Stimulated activated CD4-positive, alpha-beta T cell treated with anti-CD3 and anti-CD28 coated beads, Interleukin-1b, Interleukin-23, amount 100 ng/mL, for 4 hours (primary cell): ENCODE measurements around the gene CRP.
"Not testable (repeated sequence)": the region's sequence is repeated elsewhere in the genome, so short reads cannot be mapped to it uniquely, and the experiment has no call there.

Experiments used
- DNase-seq, 2 donors: peaks; one replicate each; pipeline ENCODE4 v3.0.0-alpha.2; 2020; ENCODE audit warnings: low read depth in 2 of 2

Gene CRP

GRCh38 chr1:159699653-159700052 lies 14.7 kb downstream of the CRP start:
- no peak for DNase-seq

- no peak for DNase-seq
Measured at GRCh38 chr1:159699246-159699645, 15.1 kb downstream of the CRP start.

DNA sequence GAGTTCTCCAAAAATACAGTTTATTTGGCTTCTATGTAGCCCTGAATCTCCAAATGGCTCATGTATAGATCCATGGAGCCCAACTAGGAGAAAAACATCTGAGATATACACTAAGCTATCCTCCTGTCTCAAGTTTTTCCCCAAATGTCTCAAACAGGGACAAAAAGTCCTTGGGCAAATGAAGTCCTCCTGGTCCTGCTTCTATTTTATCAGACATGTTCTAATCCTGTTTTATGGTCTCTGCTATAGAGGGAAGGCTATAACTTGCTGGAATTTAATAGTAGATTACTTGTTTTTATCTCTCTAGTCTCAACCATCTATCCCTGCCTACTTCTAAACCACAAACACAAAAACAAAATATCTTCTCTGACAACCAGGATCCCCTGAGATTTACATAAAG lies 26.9 kb downstream of the CRP start:
- no peak for DNase-seq

DNA sequence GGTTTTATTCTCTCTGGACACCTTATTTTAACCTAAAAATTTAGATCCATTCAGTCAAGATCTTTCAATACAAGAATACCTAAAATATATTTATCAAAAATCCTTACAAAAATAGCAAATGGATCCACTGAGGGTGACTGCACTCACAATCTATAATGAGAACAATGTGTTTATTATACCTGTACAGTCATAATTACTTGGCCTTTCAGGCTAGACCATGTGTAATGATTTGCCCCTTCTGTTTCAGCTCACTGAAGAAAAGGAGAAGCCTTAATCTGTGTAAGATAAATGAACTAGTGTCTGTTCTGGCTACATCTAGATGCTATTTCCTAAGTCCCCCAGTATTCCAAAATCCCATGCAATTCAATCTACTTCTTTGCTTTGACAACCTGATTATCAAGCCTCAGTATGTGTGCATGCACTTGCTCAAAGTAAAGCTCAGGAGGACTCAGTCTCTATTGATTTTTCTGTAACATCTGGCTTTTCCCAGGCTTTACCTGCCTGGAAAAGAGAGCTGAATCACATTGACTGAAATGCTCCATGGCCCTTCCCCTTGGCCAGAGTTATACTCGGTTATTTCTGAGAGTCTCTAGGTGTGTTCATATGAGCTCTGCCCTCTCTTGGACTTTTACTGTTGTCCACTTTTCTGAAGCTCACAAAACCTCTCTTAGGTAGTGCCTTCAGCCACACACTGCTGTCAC lies 27.6 kb downstream of the CRP start:
- DNase-seq: no peak

GRCh38 chr1:159678939-159679338 lies 35.5 kb downstream of the CRP start:
- no peak for DNase-seq

- DNase-seq: no peak
Measured at GRCh38 chr1:159675046-159675445, 39.3 kb downstream of the CRP start.

GRCh38 chr1:159672390-159672789 lies 42.0 kb downstream of the CRP start:
- not testable (repeated sequence) for DNase-seq

- no peak for DNase-seq
Measured at GRCh38 chr1:159669338-159669737, 45.1 kb downstream of the CRP start.

- DNase-seq: no peak
Measured at GRCh38 chr1:159668739-159669138, 45.6 kb downstream of the CRP start.

DNA sequence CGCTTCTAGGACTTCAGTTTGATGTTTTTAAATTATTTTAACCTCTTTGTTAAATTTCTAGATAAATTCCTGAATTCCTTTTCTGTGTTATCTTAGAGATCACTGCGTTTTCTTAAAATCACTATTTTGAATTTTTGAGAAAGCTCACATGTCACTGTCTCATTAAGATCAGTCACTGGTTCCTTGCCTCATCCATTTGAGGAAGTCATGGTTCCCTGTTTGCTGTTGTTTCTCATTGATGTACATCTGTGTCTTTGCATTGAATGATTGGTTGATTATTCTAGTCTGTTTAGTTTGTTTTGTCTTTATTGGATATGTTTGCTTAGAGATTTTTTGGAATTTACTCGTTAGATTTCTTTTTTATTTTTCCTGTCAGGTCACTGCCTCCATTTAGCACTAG lies 50.1 kb downstream of the CRP start:
- DNase-seq: no peak

DNA sequence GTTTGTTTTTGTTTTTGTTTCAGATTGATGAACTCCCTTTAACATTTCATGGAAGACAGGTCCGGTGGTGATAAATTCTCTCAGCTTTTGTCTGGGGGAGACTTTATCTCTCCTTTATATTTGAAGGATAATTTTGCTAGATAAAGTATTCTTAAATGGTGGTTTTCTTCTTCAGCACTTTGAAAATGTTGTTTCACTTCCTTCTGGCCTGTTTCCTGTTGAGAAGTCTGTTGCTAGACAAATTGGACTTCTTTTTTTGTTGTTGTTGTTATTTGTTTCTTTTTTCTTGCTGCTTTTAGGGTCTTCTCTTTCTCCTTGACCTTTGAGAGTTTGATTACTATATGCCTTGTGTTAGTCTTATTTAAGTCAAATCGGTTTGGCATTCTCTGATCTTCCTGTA lies 50.8 kb downstream of the CRP start:
- DNase-seq: no peak
